Measurements from ENCODE around the gene COL23A1.
"Not testable (repeated sequence)": the region's sequence is repeated elsewhere in the genome, so short reads cannot be mapped to it uniquely, and the experiment has no call there.

COL23A1 gene

GRCh38 chr5:178370102-178370501 is 220.1 kb downstream of the COL23A1 start:
- no peak for DNase-seq

DNA sequence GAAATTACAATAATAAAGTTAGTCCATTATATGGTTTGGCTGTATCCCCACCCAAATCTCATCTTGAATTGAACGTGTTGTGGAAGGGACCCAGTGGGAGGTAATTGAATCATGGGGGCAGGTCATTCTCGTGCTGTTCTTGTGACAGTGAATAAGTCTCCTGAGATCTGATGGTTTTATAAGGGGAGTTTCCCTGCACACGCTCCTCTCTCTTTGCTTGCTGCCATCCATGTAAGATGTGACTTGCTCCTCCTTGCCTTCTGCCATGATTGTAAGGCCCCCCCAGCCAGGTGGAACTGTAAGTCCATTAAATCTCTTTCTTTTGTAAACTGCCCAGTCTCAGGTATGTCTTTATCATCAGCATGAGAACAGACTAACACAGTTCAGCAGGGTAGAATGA is 220.7 kb downstream of the COL23A1 start:
- not testable (repeated sequence) for DNase-seq

DNA sequence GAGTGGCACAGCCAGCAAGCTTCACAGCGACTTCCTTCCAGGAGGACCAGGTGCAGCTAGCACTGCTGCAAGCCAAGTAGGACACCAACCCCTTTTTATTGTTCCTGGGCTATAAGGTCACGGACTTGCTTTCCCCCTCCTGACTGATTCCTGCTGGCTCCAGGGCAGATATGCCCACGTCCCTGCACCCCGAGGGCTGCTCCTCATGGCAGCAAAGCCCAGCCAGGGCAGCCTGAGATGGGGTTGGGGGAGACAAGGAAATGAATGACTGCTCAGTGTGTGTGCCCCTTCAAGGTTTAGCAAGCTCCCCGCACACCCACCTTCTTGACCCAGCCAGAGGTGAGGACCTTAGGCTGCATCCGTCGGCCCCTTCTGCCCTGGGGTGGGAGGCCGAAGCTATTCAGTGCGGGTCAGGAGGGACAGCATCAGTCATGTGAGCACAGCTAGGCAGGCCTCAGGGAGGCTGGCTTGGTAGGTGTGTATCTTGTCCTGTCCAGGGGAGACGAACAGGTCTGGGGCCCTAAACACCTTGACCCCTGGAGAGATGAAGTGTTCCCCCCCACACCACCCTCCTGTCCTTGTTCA is 221.4 kb downstream of the COL23A1 start:
- no peak for DNase-seq

GRCh38 chr5:178368274-178368673 is 221.9 kb downstream of the COL23A1 start:
- no peak for DNase-seq

DNA sequence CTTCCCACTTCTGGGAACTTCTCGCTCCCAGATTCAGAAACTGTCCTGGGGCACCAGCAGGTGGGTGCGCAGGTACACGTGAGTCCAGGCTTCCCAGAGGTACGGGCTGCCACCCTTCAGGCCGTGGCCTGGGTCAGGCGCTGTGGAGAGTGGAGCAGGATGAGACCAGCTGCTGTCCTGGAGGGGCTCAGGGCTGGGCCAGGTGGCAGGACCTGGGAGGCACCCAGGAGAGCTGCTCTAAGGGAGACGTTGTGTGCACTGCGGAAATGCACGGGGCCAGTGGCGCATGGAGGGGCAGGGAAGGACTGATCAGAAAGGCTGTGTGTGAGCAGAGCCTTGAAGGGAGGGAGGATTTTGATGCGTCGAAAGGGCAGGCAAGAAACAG is 222.5 kb downstream of the COL23A1 start:
- no peak for DNase-seq

GRCh38 chr5:178366998-178367735 is 223.0 kb downstream of the COL23A1 start:
- no peak for DNase-seq

GRCh38 chr5:178365501-178366440 is 224.4 kb downstream of the COL23A1 start:
- no peak for DNase-seq

DNA sequence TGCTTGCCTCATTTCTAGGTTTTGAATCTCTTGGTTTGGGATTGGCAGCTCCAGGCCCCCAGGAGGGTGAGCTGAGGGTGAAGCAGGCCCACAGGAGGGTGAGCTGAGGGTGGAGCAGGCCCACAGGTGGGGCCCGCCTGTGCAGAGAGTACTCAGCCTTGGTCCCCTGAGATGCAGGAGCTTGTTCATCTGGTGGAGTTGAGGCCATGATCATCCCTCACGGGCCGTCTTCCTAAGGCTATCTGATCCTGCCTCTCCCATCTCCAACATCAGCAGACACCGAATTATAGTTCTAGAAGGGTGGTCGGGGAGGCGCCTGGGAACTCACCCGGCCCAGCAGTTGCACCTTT is 225.9 kb downstream of the COL23A1 start:
- DNase-seq: no peak

DNA sequence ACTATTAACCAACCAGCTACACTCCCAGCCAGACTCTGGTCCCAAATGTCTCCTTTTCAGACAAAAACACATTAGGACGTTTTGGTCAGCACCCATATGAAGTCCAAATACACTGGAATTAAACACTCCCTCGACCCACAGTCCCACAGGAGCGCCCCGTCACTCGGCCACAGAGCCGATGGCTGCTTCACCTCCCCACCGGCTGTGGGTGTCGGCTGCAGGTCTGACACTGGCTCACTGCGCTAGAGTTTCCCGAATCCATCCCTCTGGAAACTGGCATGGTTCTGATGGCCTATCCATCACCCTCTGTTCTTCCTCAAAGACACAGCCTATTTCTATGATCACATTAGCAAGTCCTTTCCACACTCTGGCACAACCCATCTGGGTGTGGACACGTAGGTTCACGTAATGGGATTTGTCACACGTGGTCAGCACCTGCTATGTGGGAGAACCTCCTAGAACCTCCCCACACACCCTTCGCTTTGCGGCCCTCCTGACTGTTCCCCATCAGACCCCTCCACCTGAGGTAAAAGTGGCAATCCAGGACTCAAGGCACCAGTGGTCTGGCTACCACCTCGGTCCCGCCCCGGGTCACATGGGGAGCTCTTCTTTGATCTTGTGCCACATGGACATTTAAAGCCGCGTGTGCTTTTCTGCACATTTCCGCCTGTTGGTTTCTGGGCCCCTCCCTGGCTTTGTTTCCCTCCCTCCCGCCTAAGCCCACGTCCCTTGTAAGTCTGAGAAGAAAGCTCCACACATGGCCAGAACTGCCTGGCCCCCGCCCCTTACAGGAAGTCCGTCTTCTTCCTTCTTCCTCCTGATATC is 226.5 kb downstream of the COL23A1 start:
- DNase-seq: no peak

DNA sequence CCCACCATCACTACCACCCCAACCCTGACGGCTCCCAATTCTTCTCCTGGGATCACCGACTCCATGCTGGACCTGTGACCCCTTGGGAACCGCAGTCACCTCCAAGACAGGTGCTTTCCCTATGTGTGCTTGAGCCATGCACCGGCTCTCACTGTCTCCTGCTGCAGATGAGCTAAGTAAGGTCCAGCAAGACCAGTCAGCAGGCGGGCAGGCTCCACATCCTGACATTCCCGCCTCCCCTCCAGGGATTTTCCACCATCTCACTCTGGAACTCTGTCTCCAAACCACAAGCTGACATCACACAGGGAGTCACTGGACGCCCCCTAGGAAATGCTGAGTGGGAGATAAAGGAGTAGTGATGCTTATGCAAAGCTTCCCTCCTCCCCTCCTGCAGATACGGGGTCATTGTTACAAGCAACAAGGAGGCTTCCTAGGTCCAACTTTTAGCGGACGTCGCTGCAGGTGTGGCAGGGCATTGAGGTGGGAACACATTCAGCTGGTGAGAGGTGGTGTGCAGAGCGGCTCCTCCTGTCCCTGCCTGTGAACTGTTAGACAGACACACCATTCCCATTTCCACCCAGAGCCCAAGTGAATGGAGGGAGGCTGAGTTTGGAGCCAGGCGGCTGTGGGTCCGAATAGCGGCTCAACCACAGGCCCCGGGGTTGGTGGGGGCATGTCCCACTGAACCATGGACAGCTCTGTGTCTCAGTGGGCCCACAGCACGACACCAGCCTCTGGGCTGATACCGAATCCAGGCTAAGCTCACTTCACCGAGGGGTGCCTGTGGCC is 228.3 kb downstream of the COL23A1 start:
- DNase-seq: no peak

GRCh38 chr5:178360926-178361235 is 229.3 kb downstream of the COL23A1 start:
- DNase-seq: no peak

- no peak for DNase-seq
These were observed 229.8 kb downstream of the COL23A1 start for GRCh38 chr5:178360222-178360925.

DNA sequence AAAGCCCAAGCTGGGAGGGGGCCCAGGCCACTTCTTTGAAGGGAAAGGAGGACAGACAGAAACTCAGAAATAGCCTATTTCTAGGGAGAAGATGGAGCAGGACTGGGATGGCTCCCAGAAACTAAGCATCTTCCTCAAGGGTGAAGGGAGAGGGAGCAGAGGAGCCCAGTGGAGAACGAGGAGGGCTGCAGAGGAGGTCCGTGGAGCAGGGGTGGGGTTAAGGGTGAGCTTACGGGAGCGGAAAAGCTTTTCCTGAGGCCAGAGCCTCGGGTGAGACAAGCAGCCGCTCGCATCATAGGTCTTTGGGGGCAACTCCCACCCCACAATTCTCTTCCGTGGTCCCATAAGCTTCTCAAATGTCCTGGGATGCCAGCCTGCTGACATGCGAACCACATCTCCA is 230.5 kb downstream of the COL23A1 start:
- DNase-seq: no peak

DNA sequence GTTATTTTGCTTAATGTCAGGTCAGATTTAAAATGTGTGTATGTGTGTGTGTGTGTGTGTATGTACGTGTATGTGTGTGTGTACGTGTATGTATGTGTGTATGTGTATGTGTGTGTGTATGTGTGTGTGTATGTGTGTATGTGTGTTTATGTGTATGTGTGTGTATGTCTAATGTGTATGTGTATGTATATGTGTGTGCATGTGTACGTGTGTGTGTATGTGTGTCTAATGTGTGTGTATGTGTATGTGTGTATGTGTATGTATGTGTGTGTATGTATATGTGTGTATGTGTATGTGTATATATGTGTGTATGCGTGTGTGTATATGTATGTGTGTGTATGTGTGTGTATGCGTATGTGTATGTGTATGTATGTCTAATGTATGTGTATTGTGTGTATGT is 232.5 kb downstream of the COL23A1 start:
- no peak for DNase-seq

- no peak for DNase-seq
These were observed 233.1 kb downstream of the COL23A1 start for GRCh38 chr5:178357121-178357521.

DNA sequence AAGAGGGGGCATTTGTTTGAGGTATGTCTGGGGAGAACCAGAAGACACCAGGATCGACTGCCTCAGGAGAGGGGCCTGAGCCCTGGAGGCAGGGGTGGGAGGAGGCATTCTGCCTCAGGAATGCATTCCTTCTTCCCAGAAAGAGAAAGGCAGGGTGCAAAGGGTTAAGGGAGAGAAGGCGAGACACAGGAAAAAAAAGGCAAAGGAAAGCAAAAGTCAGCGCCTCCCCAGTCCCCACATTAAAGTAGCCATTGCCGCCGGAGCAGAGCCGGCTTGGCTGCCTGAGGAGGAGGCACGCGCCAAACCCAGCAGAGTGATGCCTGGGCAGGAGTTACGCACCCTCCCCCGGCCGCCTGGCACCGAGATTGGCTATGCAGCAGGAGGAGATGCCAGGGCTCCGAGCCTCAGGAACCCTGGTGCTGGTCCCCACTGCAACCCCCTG is 233.7 kb downstream of the COL23A1 start:
- no peak for DNase-seq

DNA sequence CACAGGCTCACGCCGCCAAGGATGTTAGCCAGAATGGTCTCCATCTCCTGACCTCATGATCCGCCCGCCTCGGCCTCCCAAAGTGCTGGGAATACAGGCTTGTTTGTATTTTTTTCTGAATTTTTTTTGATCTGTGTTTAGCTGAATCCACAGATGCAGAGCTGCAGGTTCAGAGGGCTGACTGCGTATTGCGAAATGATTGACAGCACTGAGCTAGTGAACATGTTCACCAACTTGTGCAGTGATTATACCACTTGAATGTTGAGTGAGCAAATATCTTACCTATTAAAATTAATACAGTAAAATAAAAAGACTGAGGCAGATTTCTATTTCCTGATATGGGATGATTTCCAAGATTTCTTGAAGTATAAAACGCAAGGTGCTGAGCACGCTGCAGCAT is 234.5 kb downstream of the COL23A1 start:
- DNase-seq: no peak

- no peak for DNase-seq
These were observed 236.7 kb downstream of the COL23A1 start for GRCh38 chr5:178353461-178353860.

- DNase-seq: no peak
These were observed 238.2 kb downstream of the COL23A1 start for GRCh38 chr5:178352035-178352349.

- DNase-seq: no peak
These were observed 238.8 kb downstream of the COL23A1 start for GRCh38 chr5:178351221-178352034.
